Kidney tubule cell (primary cell): ENCODE results near the gene GOLGA8K.
"Not testable (repeated sequence)": the region's sequence is repeated elsewhere in the genome, so short reads cannot be mapped to it uniquely, and the experiment has no call there.

Experiments used
- DNase-seq: peaks from one replicate; pipeline ENCODE4 v3.0.0-alpha.2; 2018; ENCODE audit warnings: low spot score

GOLGA8K gene, protein sequence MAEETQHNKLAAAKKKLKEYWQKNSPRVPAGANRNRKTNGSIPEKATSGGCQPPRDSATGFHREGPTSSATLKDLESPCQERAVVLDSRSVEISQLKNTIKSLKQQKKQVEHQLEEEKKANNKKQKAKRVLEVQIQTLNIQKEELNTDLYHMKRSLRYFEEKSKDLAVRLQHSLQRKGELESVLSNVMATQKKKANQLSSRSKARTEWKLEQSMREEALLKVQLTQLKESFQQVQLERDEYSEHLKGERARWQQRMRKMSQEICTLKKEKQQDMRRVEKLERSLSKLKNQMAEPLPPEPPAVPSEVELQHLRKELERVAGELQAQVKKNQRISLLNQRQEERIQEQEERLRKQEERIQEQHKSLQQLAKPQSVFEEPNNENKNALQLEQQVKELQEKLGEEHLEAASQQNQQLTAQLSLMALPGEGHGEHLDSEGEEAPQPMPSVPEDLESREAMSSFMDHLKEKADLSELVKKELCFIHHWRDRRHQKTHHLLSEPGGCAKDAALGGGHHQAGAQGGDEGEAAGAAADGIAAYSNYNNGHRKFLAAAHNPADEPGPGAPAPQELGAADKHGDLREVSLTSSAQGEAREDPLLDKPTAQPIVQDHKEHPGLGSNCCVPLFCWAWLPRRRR

DNA sequence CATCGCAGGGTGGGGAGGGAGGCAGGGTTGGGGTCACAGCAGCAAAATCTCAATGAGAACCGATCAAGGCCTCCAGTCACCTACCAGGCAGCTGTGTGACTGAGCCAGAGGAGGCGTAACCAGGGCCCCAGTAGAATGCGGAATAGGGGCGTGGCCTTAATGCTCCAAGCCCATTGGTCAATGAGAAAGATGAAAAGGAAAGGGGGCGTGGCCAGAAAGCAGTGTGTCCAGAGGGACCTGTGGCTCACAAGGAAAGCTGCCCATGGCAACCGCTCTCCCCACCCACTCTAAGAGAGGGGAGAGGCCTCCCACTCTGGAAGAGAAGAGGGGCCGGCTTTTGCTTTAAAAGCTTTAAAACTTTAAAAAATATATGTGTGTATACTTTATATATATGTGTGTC is at the start of gene GOLGA8K:
Gene GOLGA8K, minus strand, starts transcription at position 101 of the 400 bp plus-strand sequence. Its CDS starts 98 bp downstream, at position 3.
- DNase-seq = not testable (repeated sequence)

DNA sequence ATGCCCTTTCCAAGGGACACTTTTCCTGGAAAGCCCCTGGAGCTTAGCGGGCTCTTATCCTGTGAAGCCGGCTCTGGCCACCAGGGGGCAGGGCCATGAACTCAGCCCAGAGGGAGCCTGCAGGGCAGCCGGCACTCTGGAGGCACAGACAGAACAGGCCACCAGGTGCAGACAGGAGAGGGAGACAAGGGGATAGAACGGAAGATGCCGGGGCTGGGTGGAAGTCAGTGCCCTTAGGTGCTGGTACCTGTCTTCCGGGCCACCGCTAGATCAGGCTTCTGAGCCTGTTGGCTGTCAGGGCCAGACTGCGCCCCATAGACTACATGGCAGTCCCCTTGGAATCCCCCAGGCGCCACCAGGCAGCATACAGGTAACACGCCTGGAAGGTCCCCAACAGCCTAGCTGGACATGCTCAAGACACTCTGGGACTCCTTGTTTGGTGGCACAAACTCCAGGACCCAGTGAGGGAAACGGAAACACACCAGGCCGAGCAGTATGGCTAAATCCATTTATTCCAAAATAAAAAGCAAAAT is 37.4 kb upstream of the GOLGA8K start:
- not testable (repeated sequence) for DNase-seq

DNA sequence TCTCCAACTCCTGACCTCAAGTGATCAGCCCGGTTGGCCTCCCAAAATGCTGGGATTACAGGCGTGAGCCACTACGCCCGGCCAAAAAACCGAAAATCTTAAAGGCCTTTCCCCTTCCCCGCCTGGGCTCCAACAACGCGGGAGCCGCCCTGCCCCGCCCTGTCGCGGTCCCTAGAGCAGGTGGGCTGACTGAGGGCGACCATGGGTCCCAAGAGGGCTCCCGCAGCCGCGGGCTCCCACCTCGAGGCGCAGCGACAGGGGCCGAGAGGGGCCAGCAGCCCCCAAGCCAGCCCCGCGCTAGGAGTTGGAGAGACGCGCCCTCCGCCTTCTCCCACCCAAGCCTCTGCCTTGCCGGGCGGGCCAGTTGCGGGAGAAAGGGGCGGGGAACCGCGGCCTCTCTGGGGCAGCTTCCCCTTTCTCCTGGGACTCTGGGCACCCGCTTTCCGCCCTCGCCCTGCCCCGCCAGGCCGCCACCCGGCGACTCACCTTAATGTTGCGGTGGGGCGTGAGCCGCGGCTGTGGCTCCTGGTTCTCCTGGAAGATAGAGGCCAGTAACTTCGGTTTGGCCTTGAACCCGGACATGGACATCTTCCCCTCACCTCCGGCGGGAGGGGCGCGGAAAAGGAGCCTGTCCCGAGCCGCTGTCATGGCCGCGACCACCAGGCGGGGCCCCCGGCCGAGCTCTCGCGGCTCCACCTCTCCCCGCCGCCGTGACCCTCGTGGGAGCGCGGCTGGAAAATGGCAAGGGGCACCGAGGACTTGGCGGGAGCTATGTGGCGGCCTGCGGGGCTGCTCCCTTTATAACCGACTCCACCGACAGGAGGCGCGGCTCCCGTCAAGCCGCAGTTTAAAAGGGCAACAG is 31.2 kb upstream of the GOLGA8K start:
- DNase-seq = not testable (repeated sequence)

DNA sequence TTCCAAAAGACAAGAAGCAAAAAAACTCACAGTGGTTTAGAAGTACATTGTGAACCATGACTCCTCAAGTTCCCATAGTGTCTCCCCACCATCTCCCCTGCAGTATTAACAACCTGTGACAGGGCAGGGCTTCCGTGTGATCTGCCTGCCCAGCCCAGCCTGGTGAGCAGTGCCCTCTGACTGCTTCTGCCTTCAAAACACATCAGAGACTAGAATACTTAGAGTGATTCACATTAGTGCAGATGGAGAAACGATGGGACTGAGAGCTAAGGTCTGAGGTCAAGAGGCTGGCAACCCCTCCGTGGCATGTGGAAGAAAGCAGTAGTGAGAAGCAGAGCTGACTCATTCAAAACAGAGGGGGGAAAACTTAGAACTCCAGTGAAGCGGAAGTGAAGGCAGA is 24.5 kb upstream of the GOLGA8K start:
- not testable (repeated sequence) for DNase-seq

DNA sequence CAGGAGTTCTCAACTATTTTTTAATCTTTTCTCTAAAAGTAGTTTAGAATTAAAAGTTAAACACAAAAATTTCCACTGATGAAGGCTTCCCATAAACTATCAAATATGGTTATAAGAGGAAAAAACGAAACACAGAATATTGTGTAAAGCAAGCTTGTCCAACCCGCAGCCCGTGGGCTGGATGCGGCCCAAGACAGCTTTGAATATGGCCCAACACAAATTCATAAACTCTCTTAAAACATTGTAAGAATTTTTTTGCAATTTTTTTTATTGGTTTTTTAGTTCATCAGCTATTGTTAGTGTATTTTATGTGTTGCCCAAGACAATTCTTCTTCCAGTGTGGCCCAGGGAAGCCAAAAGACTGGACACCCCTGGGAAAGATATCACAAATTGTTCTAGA is 23.4 kb upstream of the GOLGA8K start:
- not testable (repeated sequence) for DNase-seq

DNA sequence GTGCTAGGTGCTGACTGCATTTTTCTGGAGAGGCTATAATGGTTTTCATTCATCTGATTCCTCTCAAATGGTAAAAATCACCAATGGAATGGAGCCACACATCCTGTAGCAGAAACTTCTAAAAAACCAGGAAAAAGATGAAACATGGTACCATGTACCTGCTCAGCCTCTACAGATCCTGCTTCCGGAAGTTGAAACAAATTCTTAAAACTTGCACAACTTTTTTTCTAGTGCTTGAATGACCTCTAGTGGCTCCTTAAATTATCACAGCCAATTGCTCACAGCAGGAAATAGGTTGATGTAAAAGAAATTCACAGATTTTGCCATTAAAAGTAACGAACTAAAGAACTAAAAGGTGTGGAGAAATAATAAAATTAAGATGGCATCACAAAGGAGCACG is 4.8 kb upstream of the GOLGA8K start:
- not testable (repeated sequence) for DNase-seq

DNA sequence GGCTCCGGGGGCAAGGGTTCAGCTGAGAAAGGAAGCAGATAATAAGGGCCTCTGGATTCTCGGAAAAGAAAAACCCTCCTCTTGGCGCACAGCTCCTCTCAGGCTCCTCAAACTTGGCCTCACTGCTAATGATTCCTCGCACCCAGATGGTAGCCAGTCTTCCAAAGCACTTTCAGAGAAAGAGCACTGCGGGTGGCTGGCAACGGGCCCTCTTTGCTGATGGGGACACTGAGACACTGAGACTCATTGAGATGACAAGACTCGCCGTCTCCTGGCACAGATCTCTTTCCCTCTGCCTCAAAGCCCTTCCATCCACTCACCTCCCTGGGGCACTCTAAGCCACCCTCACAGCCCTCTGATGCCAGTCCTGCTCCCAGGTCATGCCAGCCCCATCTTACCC is 6.6 kb downstream of the GOLGA8K start:
- not testable (repeated sequence) for DNase-seq

DNA sequence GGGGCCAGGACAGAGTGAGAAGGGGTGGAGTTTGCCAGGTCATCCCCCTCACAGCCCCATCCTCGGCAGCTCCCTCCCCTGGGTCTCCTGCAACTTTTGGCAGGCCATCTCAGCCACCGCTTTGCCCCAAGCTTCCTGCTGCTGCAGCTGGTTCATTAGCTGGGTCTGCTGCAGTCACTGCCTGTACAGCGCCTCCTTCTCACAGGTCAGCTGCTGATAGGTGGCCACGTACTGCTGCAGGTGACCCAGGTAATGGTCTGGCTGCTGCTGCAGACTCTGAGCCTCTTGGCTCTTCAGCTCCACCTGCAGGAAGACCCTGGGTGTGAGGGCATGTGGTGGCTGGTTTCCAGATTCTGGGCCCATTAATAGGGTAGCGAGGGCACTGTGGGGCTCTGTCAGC is 8.3 kb downstream of the GOLGA8K start:
- not testable (repeated sequence) for DNase-seq

DNA sequence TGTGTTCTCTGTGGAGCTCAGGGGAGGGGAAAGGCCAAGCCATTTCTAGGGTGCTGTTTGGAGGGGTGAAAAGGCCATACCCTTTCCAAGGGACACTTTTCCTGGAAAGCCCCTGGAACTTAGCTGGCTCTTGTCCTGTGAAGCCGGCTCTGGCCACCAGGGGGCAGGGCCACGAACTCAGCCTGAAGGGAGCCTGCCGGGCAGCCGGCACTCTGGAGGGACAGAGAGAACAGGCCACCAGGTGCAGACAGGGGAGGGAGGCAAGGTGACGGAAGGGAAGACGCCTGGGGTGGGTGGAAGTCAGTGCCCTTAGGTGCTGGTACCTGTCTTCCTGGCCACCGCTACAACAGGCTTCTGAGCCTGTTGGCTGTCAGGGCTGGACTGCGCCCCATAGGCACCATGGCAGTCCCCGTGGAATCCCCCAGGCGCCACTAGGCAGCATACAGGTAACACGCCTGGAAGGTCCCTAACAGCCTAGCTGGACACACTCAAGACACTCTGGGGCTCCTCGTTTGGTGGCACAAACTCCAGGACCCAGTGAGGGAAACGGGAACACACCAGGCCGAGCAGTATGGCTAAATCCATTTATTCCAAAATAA is 14.9 kb downstream of the GOLGA8K start:
- not testable (repeated sequence) for DNase-seq

DNA sequence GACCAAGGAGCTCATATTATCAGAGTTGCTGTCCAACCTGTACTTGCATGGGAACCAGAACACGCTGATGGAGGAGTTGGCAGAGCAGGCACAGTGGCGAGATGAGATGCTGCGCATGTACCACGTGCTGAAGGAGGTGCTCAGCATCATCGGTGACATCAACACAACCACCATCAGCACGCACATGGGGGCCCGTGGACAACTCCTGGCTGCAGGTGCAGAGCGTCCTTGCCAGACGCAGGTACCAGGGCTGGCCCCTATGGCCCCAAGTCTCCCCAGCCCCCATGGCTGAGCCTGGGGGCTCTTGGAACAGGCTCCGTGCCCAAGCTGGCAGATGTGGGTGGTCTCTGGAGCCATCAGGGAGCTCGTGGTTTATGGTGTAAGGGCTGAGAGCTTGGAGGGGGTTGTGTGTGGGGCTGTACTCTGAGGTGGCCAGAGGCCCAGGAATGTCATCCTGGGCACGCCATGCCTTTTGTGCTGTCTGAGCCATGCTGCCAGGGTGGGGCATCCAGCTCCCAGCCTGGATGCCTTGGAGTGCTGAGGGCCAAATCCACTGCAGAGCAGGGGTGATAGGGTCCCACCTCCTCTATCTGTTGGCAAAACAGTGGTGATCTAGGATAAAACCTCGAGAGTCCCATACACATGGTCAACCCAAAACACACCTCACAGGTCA is 17.1 kb downstream of the GOLGA8K start:
- not testable (repeated sequence) for DNase-seq

DNA sequence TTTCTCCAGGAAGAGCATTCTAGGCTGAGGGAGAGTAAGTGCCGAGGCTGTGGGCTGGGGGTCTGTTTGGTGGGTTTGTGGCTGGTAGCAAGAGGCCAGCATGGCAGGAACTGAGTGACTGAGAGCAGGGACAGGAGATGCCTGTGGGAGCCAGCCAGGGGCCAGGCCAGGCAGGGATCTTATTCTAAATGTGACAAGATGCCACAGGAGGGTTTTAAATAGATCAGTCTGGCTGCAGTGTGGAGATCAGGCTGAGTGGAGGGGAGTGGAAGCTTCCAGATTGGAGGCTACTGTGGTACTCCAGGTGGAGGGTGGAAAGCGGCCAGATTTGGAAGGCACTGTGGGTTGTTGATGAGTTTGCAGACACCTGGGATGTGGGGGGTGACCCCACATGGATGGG is 28.9 kb downstream of the GOLGA8K start:
- not testable (repeated sequence) for DNase-seq

DNA sequence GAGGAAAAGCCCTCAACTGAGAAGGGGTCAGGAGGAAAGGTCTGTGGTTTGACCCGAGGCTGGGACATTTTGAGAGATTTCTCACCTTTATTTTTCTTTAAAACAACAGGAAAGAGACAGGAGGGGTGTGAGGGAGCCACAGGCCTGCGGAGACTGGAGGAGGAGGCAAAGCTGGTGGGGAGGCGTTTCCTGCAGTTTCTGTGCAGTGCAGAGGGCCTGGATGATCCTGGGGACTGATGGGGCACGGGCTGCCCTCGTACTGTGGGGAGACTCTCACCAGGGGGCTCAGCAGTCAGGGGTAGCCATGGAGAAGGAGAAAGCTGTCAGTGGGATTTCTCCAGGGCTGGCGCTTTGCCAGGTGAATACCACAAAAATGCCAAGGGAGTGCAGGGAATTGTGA is 29.4 kb downstream of the GOLGA8K start:
- DNase-seq = not testable (repeated sequence)

DNA sequence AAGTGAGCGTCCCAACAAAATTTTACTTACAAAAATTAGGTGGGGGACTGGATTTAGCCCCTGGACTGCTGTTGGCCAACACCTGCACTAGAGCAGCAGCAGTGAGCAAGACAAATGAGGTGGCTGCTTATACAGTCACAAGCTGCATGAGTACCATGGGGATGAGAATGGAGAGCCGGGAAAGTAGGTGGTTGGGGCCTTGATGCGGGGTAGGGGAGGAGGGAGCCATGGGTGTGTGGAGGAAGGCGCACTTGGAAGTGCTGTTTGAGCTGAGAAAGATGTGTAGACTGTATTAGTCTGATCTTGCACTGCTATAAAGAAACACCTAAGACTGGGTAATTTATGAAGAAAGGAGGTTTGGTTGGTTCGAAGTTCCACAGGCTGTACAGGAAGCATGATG is 31.0 kb downstream of the GOLGA8K start:
- not testable (repeated sequence) for DNase-seq

DNA sequence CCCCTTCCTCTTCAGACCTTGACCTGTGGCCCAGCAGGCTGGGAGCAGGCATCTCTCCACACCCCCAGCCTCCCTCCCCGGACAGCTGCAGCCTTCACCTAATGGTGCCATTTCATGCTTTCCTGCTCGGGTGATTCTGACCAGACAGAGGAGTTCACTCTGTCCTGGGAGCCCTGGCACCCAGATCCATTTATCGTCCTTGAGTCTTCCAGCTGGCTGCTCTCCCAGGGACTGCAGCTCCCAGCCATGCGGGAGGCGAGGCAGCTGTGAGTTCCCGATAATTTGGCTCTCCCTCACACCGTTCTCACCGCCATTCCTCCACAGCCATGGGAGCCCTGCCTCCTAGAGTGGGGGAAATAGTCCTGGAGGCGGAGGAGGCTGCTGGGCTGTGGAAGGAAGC is 32.6 kb downstream of the GOLGA8K start:
- not testable (repeated sequence) for DNase-seq

DNA sequence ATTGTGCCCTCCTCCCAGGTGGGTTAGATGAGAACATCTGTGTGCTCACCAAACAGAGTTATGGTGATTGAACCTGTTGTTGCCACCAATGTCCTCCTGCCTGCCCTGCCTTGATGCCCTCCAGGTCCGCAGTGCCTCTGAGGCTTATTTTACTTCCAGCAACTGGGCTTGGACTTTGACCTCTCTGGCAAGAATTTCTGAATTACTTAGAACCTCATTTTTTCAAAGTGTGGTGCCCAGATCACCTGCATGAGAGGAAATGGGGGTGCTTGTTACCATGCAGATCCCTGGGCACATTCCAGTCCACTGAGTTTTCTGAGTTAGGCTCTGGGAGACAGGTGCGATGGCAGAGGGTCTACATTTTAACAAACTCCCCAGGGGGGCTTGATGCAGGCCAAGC is 33.0 kb downstream of the GOLGA8K start:
- DNase-seq = not testable (repeated sequence)

DNA sequence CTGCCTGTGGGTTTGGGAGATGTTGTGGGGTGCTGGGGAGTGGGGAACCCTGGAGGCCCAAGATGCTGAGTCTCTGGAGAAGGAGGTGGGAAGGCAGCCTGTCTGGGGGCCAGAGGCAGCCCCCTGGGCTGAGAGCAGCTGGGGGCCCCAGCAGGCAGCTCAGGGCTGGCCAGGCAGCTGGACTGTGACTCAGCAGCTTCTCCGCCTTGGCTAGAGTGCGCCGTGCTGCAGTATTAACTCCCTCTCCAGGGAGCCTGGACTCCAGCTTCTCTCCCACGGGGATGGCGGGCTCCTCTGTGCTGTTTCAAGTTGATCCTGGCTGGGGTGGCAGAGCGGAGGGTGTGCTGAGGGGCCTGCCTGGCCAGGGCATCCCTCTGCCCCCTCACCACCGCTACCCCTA is 36.6 kb downstream of the GOLGA8K start:
- DNase-seq = not testable (repeated sequence)

DNA sequence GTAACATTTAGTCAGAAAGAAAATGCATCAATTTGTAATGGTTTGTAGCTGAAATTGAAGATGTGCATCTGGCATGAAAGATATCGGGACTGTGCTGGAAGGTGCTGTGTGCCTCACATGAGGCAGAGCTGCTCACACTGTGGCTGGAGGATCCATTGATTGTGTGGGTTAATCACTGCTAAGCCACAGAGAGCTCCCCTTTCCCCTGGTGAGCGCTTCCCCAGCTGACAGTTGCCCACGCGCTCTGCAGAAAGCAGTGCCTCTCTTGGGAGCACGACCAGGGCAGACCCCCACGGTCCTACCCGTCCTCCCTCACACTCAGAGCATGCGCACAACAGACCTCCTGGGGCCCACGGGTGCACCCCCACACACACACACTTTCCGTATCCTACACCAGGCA is 37.1 kb downstream of the GOLGA8K start:
- DNase-seq = not testable (repeated sequence)

DNA sequence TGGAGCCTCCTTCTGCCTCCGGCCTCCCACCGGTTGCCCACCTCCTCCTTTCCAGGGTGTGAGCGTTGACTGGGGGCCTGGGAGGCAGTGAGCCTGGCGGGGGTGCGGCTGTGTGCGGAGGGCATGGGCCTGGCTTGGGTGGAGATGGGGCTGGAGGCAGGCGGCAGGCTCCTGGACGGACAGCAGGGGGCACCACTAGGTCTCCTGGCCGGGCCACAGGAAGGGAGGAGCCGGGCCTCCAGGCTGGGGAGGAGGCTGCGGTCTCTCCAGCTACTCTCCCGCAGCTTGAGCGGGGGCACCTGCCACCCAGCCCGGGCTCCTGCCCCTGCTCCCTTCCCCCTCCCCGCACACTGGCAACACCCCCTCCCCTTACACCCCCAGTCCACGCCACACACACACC is 38.1 kb downstream of the GOLGA8K start:
- not testable (repeated sequence) for DNase-seq

DNA sequence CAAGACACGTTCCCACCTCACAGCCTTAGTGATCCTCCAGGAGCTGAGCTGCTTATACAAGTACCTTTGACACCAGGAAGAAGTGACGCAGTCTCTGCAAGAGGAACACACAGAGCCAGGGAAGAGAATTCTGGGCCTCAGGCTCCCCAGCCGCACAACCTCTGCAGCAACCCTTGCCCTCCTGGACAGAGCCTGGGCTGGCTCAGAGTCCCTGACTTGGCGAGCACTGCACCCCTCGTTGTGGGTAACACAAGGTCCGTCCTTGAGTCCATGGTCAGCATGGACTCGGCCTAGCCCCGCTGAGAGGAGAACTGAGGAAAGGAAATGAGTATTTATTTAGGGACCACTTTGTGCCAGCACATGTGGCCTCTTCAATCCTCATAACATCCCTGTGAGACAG is 39.6 kb downstream of the GOLGA8K start:
- not testable (repeated sequence) for DNase-seq

DNA sequence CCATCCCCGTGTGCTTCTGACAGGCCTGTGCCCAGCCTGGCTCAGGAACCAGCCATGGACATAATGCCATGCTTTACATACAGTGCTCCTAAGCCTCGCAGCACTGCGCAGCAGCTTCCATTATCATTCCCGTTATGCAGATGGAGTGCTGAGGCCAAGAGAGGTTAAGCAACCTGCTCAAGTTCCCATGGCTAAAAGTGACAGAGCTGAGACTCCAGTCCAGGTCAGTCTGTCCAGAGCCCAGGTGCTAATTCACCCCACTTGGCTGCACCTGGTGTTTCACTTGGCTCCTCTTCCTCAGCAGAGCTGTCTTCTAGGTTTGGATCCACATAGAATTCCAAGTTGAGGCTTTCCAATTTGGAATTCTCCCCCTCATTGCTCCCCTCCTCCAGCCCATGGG is 41.4 kb downstream of the GOLGA8K start:
- DNase-seq = not testable (repeated sequence)

DNA sequence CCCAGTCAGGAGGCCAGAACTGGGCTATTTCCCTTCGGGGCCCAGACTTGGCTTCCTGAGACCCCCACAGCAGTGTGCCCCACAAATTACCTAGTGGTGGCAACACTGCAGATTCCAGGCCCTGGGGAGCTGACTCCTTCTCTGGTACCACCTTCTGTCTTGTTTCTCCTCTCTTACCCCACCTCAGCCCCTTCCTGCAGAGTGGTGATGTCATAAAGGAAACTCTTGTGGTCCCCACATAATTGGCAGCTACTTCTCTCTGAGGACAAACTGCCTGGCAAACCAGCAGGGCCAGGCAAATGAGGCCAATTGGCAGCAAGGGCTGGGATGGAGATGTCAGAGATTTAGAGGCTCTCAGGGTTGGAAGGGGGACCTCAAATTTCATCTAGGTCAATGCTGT is 44.6 kb downstream of the GOLGA8K start:
- not testable (repeated sequence) for DNase-seq
